H1 (cell line): Measurements from ENCODE around the gene PPP1R27. TPM values are rescaled to one million over a fixed set of nuclear protein-coding genes. Genes with fewer than 3 reads are reported as not detected.
A peak's percentile ranks its signal among the peaks of the same experiment; 100 is the strongest.

Experiments
- CTCF ChIA-PET: fragments of 300-600 bp; sonication (Branson Sonifier 250); formaldehyde crosslinking; loops from one replicate; lab custom pipeline; 2021; ENCODE audit not compliant: partially characterized antibody; lab: Charles Lee
- POLR2A ChIA-PET: fragments of 300-600 bp; sonication (Branson Sonifier 250); formaldehyde crosslinking; loops from one replicate; lab custom pipeline; 2021; ENCODE audit warnings: inconsistent platforms; ENCODE audit not compliant: partially characterized antibody; lab: Charles Lee
- DNase-seq, 2 experiments: peaks; one replicate each; pipeline versions ENCODE4 v3.0.0 to v3.0.0-alpha.2; 2010 to 2022; ENCODE audit warnings: low spot score in 2 of 2, low read depth in 1 of 2, mixed read lengths in 1 of 2
- FAIRE-seq: peaks from 2 replicates; lab custom pipeline; 2011; peaks lifted over from hg19 to GRCh38; lab: Jason Lieb, UNC
- H2AFZ ChIP-seq: 2 replicates; pipeline ENCODE4 v1.8.1; 2012; ENCODE audit warnings: low read length, inconsistent platforms
- H2AK5ac ChIP-seq: 2 replicates; pipeline ENCODE4 v1.6.1; 2013; ENCODE audit warnings: low read depth, low read length
- H2BK120ac ChIP-seq: replicated peaks from 2 replicates; pipeline ENCODE3; 2013; ENCODE audit warnings: low read depth, low read length, inconsistent platforms
- H2BK12ac ChIP-seq: 2 replicates; pipeline ENCODE4 v1.6.1; 2013; ENCODE audit warnings: low read depth, low read length
- H2BK15ac ChIP-seq: 2 replicates; pipeline ENCODE4 v1.6.1; 2013; ENCODE audit warnings: low read length
- H2BK20ac ChIP-seq: 2 replicates; pipeline ENCODE4 v1.6.1; 2013; ENCODE audit warnings: low read length
- H2BK5ac ChIP-seq: 2 replicates; pipeline ENCODE4 v1.6.1; 2013; ENCODE audit warnings: low read depth, low read length
- H3K14ac ChIP-seq: 2 replicates; pipeline ENCODE4 v1.6.1; 2013; ENCODE audit warnings: inconsistent platforms; ENCODE audit not compliant: insufficient read length
- H3K18ac ChIP-seq: 2 replicates; pipeline ENCODE4 v1.6.1; 2013; ENCODE audit warnings: low read length; ENCODE audit errors: extremely low read depth
- H3K23ac ChIP-seq: 2 replicates; pipeline ENCODE4 v1.6.1; 2013; ENCODE audit warnings: inconsistent platforms; ENCODE audit not compliant: insufficient read length
- H3K23me2 ChIP-seq: 2 replicates; pipeline ENCODE4 v1.6.1; 2013; ENCODE audit warnings: low read depth, low read length
- H3K27ac ChIP-seq: 2 replicates; pipeline ENCODE4 v1.6.1; 2011; ENCODE audit warnings: low read depth, low read length, inconsistent platforms
- H3K27me3 ChIP-seq, 4 experiments: replicated peaks in 1 of 4; 1 replicate in 1 of 4; 2 replicates in 3 of 4; pipeline versions ENCODE4 v1.6.1 to v1.8.1; 2011 to 2013; ENCODE audit warnings: low read length in 3 of 4, mild to moderate bottlenecking in 3 of 4, inconsistent platforms in 2 of 4, mixed read lengths in 2 of 4, moderate library complexity in 1 of 4; ENCODE audit not compliant: control insufficient read depth in 3 of 4, insufficient read depth in 3 of 4; ENCODE audit errors: extremely low read depth in 1 of 4
- H3K36me3 ChIP-seq, 4 experiments: 2 replicates each; pipeline versions ENCODE4 v1.6.1 to v1.8.1; 2011 to 2013; ENCODE audit warnings: mild to moderate bottlenecking in 4 of 4, low read length in 3 of 4, moderate library complexity in 2 of 4, control low read depth in 1 of 4, inconsistent platforms in 1 of 4; ENCODE audit not compliant: insufficient read depth in 4 of 4, control insufficient read depth in 2 of 4
- H3K4ac ChIP-seq: replicated peaks from 2 replicates; pipeline ENCODE3; 2013; ENCODE audit warnings: low read length, low read depth, mixed read lengths, inconsistent platforms; ENCODE audit not compliant: insufficient read length
- H3K4me1 ChIP-seq, 4 experiments: replicated peaks in 1 of 4; 1 replicate in 1 of 4; 2 replicates in 3 of 4; pipeline versions ENCODE4 v1.6.1 to v1.8.1; 2011 to 2013; ENCODE audit warnings: low read length in 3 of 4, inconsistent platforms in 2 of 4, mixed read lengths in 1 of 4; ENCODE audit not compliant: insufficient read depth in 4 of 4, control insufficient read depth in 3 of 4
- H3K4me2 ChIP-seq, 2 experiments: 2 replicates each; pipeline versions ENCODE4 v1.6.1 to v1.8.1; 2011 to 2013; ENCODE audit warnings: low read depth in 2 of 2, low read length in 2 of 2, control low read depth in 1 of 2, inconsistent platforms in 1 of 2, mild to moderate bottlenecking in 1 of 2; ENCODE audit not compliant: insufficient read depth in 1 of 2
- H3K4me3 ChIP-seq, 4 experiments: fragments of 200-600, 300-600 bp in 1 of 4; sonication (generic), shearing (Covaris generic), sonication (Bioruptor Twin) in 1 of 4; 2 replicates each; pipeline versions ENCODE4 v1.5.1 to v1.8.1; 2011 to 2016; ENCODE audit warnings: low read length in 4 of 4, low read depth in 3 of 4, control low read depth in 2 of 4, inconsistent platforms in 2 of 4, mild to moderate bottlenecking in 2 of 4, mixed read lengths in 1 of 4, moderate library complexity in 1 of 4; ENCODE audit not compliant: insufficient read depth in 2 of 4; ENCODE audit errors: extremely low read depth in 1 of 4
- H3K56ac ChIP-seq: replicated peaks from 2 replicates; pipeline ENCODE3; 2013; ENCODE audit warnings: low read depth, mild to moderate bottlenecking, mixed read lengths, low read length, inconsistent platforms; ENCODE audit not compliant: insufficient read length
- H3K79me1 ChIP-seq: 2 replicates; pipeline ENCODE4 v1.6.1; 2013; ENCODE audit warnings: low read depth, low read length, control low read depth
- H3K79me2 ChIP-seq, 2 experiments: 2 replicates each; pipeline versions ENCODE4 v1.6.1 to v1.8.1; 2012 to 2013; ENCODE audit warnings: low read length in 2 of 2, mild to moderate bottlenecking in 2 of 2, inconsistent platforms in 1 of 2; ENCODE audit not compliant: insufficient read depth in 2 of 2, control insufficient read depth in 1 of 2
- H3K9ac ChIP-seq, 4 experiments: replicated peaks in 1 of 4; 1 replicate in 1 of 4; 2 replicates in 3 of 4; pipeline versions ENCODE4 v1.6.1 to v1.8.1; 2011 to 2013; ENCODE audit warnings: low read depth in 3 of 4, low read length in 3 of 4, control low read depth in 2 of 4, mild to moderate bottlenecking in 2 of 4, moderate library complexity in 2 of 4, inconsistent platforms in 1 of 4; ENCODE audit errors: extremely low read depth in 1 of 4
- H3K9me3 ChIP-seq, 2 experiments: 2 replicates each; pipeline versions ENCODE4 v1.6.1 to v1.8.1; 2012 to 2013; ENCODE audit warnings: mild to moderate bottlenecking in 2 of 2, moderate library complexity in 2 of 2, control low read depth in 1 of 2, inconsistent platforms in 1 of 2, low read depth in 1 of 2, low read length in 1 of 2, mixed read lengths in 1 of 2; ENCODE audit not compliant: insufficient read depth in 2 of 2
- H4K20me1 ChIP-seq, 2 experiments: replicated peaks in 1 of 2; 2 replicates each; pipeline versions ENCODE3 to v1.8.1; 2011 to 2013; ENCODE audit warnings: inconsistent platforms in 2 of 2, low read length in 2 of 2, mild to moderate bottlenecking in 1 of 2; ENCODE audit not compliant: insufficient read depth in 2 of 2, control insufficient read depth in 1 of 2
- H4K5ac ChIP-seq: 2 replicates; pipeline ENCODE4 v1.6.1; 2013; ENCODE audit warnings: low read length, low read depth, mixed read lengths, inconsistent platforms; ENCODE audit not compliant: insufficient read length
- H4K8ac ChIP-seq: 2 replicates; pipeline ENCODE4 v1.8.0; 2013; ENCODE audit warnings: mild to moderate bottlenecking, moderate library complexity, low read length, inconsistent platforms; ENCODE audit not compliant: insufficient read depth; ENCODE audit errors: extremely low read depth
- H4K91ac ChIP-seq: replicated peaks from 2 replicates; pipeline ENCODE3; 2013; ENCODE audit warnings: low read length, mixed read lengths, inconsistent platforms; ENCODE audit not compliant: insufficient read length
- CEBPB ChIP-seq: IDR thresholded peaks from 2 replicates; pipeline ENCODE4 v1.6.1; 2012; ENCODE audit warnings: low read depth, low read length
- CTCF ChIP-seq, 3 experiments: IDR thresholded peaks; 1 replicate in 2 of 3; 2 replicates in 1 of 3; pipeline versions ENCODE4 v1.5.1 to v1.6.1; 2011; ENCODE audit warnings: low read length in 3 of 3, mild to moderate bottlenecking in 3 of 3, inconsistent platforms in 2 of 3, low read depth in 1 of 3, moderate library complexity in 1 of 3; ENCODE audit not compliant: insufficient read depth in 1 of 3; ENCODE audit errors: control extremely low read depth in 1 of 3
- POLR2A ChIP-seq, 2 experiments: IDR thresholded peaks; 1 replicate in 1 of 2; 2 replicates in 1 of 2; pipeline ENCODE4 v1.6.1; 2011; ENCODE audit warnings: low read depth in 2 of 2, low read length in 2 of 2, mild to moderate bottlenecking in 2 of 2; ENCODE audit errors: control extremely low read depth in 1 of 2
- RAD21 ChIP-seq, 2 experiments: IDR thresholded peaks in 1 of 2; conservative IDR thresholded peaks in 1 of 2; 2 replicates each; pipeline ENCODE4 v1.6.1; 2011; ENCODE audit warnings: low read depth in 2 of 2, low read length in 2 of 2, improper control_type of control experiment in 1 of 2, inconsistent platforms in 1 of 2, mild to moderate bottlenecking in 1 of 2, moderate library complexity in 1 of 2
- RNF2 ChIP-seq: fragments of 200-900, 300-1000 bp; sonication (generic); IDR thresholded peaks from 2 replicates; pipeline ENCODE4 v1.7.1; 2016; ENCODE audit warnings: borderline replicate concordance, low read depth, mild to moderate bottlenecking, antibody characterized with exemption, low read length; ENCODE audit not compliant: poor library complexity, severe bottlenecking; ENCODE audit errors: missing control alignments
- RXRA ChIP-seq: IDR thresholded peaks from 2 replicates; pipeline ENCODE4 v1.6.1; 2011; ENCODE audit warnings: low read depth, mild to moderate bottlenecking, low read length, moderate library complexity; ENCODE audit not compliant: insufficient read depth
- TAF7 ChIP-seq: optimal IDR thresholded peaks from 2 replicates; pipeline ENCODE3; 2011; ENCODE audit warnings: low read depth, mild to moderate bottlenecking, inconsistent platforms, low read length, moderate library complexity, borderline replicate concordance
- TBP ChIP-seq: IDR thresholded peaks from 2 replicates; pipeline ENCODE4 v1.6.1; 2011; ENCODE audit warnings: low read depth, low read length, improper control_type of control experiment
- WGBS, 2 experiments: shearing (Covaris generic) in 1 of 2; methylation state at CpG; one replicate each; pipeline versions ENCODE4 v1.1.6 to v1.1.7; 2013 to 2015; ENCODE audit warnings: low lambda C conversion rate in 2 of 2, mixed read lengths in 2 of 2, inconsistent platforms in 1 of 2, low coverage in 1 of 2, missing lambda C conversion rate in 1 of 2; ENCODE audit not compliant: insufficient replicate concordance in 2 of 2, insufficient coverage in 1 of 2, insufficient read length in 1 of 2; ENCODE audit errors: extremely low coverage in 1 of 2, missing lambda C conversion rate in 1 of 2; 5-methylcytosine and 5-hydroxymethylcytosine counted together
- polyA plus RNA-seq, 7 experiments: library from polyadenylated mRNA; depleted of rRNA in 3 of 7; stranded (reverse) in 5 of 7; unstranded in 2 of 7; fragments of >200 nt in 5 of 7; fragments of 200-250 nt in 2 of 7; gene quantifications; 1 replicate in 5 of 7; 2 replicates in 1 of 7; 4 replicates in 1 of 7; pipeline versions ENCODE4 v1.2.1 to v1.2.3, GENCODE V29; 2011 to 2013; ENCODE audit warnings: missing spikeins in 2 of 7, mixed read lengths in 2 of 7
- total RNA-seq: library from RNA; stranded (reverse); fragmentation: NEBNext Ultra II Directional; extraction: Animal tissue kit (Norgen Biotek cat#: 25700); gene quantifications from 2 replicates; pipeline ENCODE4 v1.2.1, GENCODE V29; 2021

The PPP1R27 gene
- total and polyA plus RNA-seq, 2 of the 8 experiments (the other 6 are each of a cell fraction or from before 2014, with no cell fraction given) = 0.27 TPM; not detected in 1

GRCh38 chr17:81854974-81855774, 20.3 kb upstream of the PPP1R27 start:
- no peak overlapping the region for H3K18ac ChIP-seq
- H3K4me3 ChIP-seq = no peak overlapping the region
- H3K79me1 ChIP-seq = peaks cover 16% of the 10 kb centered on the region
- H3K9ac ChIP-seq = no peak overlapping the region
- H3K4me1 ChIP-seq = peaks cover 0 to 5% (median 5%) of the 10 kb centered on the region in 4 experiments; a peak in 5 of 7 replicates
- H3K9me3 ChIP-seq = no peaks in the 10 kb centered on the region
- no peak for DNase-seq
- no peak overlapping the region for H2BK15ac ChIP-seq
- no peak overlapping the region for H2BK12ac ChIP-seq
- H4K20me1 ChIP-seq = peaks cover 9 to 19% of the 10 kb centered on the region in 2 experiments
- no peak overlapping the region for H3K4ac ChIP-seq
- H3K36me3 ChIP-seq = peaks cover 22 to 53% (median 35%) of the 10 kb centered on the region in 4 experiments; a peak in 6 of 8 replicates
- H3K14ac ChIP-seq = no peak overlapping the region
- no peak overlapping the region for H4K91ac ChIP-seq
- no peak overlapping the region for H2BK5ac ChIP-seq
- 95% methylated on average over 29 of the region's 29 CpGs; no CpG with 5 or more reads in 1 of the 2 experiments for WGBS, 2 experiments
- H2BK20ac ChIP-seq = no peak overlapping the region
- no peak overlapping the region for H2BK120ac ChIP-seq
- H3K23ac ChIP-seq = no peak overlapping the region
- H3K56ac ChIP-seq = no peak overlapping the region
- H2AFZ ChIP-seq = no peak overlapping the region
- ChIA-PET POLR2A (interaction anchor here (0.6 to 1.7 kb wide), 13 partner anchors 10 to 148 kb away, joined by 3 to 17 read pairs (median 3); partner anchors contain the start of genes ALYREF, ANAPC11 and MCRIP1), CTCF (interaction anchor here (0.7 to 3.6 kb wide), 17 partner anchors 11 to 187 kb away, joined by 3 to 21 read pairs (median 5); partner anchors contain the start of genes MCRIP1 and PPP1R27)
- H3K79me2 ChIP-seq = peaks cover 13 to 27% of the 10 kb centered on the region in 2 experiments
- peaks cover 8% of the 10 kb centered on the region for H3K23me2 ChIP-seq
- no peak overlapping the region for H4K8ac ChIP-seq
- no peak overlapping the region for H2AK5ac ChIP-seq
- FAIRE-seq = no peak
- no peak overlapping the region for H4K5ac ChIP-seq
- no peaks in the 10 kb centered on the region; a peak in 1 of 7 replicates for H3K27me3 ChIP-seq
- H3K27ac ChIP-seq = no peak overlapping the region
- H3K4me2 ChIP-seq = no peak overlapping the region
- TF ChIP-seq RXRA (no peak), RAD21 (IDR thresholded peaks at IDR 0.05 in 1 of 2, conservative IDR thresholded peaks at IDR 0.05 in 1 of 2; ENCODE audit: low read depth in 2 of 2, low read length in 2 of 2) (peak; percentile 51 to 60), POLR2A (IDR thresholded peaks at IDR 0.05; ENCODE audit: control extremely low read depth in 1 of 2, low read depth in 2 of 2, low read length in 2 of 2) (no peak), TBP (no peak), CTCF (IDR thresholded peaks at IDR 0.05; ENCODE audit: control extremely low read depth in 1 of 3, insufficient read depth in 1 of 3, low read depth in 1 of 3, low read length in 3 of 3) (peak in 1 of 3 experiments; percentile 38; a peak in 2 of 4 replicates), TAF7 (no peak), CEBPB (no peak), RNF2 (no peak)
